ENCODE data around the gene COL12A1.

The COL12A1 gene

DNA sequence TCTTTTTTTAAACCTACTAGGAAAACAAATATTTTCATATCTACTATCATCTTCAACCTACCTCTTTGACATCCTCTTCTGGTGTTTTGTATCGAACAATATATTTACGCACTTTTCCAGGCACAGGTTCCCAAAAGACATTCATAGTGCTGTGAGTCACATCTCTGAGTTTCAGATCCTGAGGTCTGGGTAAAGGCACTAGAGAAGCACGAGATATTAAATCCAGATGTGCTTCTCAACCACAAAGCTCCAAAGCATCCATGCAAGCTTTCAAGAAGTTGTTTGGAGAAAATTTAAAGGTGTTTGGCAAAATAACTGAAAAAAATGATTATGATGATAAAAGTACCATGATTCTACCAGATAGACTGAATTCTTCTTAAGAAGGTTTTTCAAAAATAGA is 62.7 kb downstream of the COL12A1 start:
- no peak for DNase-seq (ENCODE audit: low spot score)

DNA sequence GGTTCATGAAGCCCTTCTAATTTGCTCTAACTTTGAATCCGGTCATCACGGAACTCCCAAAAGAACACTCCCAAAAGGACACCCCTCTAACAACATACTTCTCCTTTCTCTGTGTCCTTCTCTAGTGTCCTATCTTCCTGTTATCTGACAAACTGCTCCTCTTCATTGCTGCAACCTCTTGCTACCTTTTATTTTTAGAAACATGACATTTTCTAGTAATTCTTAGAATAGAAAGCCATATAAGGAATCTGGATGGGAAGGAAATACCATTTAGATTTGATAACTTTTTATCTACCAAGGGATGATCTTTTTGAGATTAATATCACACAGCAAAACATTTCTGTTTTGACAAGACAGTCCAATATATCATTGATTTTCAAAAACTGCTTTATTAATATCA is 63.1 kb downstream of the COL12A1 start:
- DNase-seq (ENCODE audit: low spot score): no peak

DNA sequence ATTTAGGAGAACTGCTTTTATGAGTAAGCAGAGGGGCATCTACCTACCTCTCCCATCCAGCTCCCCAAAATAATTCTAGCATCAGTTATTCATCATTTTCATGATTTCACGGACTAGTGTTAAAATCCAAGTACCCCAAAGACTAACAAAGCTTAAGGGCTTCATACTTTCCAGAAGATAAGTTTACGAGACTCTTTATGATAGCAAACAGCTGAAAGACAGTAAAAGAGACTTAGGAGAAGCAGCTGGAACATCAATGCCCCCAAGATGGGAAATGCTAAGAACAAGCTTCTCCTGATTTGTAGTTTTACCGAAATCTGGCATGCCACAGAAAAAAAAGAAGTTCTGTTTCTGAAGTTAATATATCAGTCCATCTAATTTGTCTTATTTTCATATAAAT is 70.0 kb downstream of the COL12A1 start:
- DNase-seq (ENCODE audit: low spot score): no peak

DNA sequence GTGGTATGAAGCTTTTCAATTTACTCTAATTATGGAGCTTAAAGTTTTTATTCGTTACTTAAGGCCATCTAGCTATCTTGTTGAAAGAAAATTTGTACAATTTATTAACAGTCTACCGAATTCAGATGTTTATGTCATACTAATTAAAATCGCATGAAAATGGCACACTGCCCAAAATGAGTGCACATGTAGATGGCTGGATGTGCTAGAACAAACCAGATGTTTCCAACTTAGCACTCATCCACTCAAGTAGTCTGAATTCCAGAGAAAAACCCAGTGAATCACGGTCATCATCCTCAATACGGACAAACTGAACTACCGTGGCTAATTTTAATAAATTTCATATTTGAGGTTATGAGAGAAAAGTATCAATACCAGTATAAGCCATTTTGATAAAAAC is 70.4 kb downstream of the COL12A1 start:
- DNase-seq (ENCODE audit: low spot score): no peak

DNA sequence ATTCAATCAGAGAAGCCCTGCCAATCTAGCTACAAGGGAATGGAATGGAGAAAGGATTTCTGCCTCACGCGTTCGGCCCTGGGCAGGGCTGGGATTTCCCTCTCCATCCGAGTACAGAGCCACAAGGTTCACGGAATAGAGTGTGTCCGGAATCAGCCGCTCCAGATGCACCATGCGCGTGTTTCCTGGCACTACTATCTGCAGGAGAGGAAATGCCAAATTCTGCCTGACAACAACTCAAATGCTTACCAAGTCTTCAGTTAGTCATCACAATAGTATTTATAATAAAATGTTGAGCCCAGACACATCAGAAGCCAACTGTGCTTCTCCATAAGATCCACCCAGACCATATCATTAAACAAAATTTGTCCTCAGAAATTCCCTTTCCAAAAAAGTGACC is 75.1 kb downstream of the COL12A1 start:
- DNase-seq (ENCODE audit: low spot score): no peak

DNA sequence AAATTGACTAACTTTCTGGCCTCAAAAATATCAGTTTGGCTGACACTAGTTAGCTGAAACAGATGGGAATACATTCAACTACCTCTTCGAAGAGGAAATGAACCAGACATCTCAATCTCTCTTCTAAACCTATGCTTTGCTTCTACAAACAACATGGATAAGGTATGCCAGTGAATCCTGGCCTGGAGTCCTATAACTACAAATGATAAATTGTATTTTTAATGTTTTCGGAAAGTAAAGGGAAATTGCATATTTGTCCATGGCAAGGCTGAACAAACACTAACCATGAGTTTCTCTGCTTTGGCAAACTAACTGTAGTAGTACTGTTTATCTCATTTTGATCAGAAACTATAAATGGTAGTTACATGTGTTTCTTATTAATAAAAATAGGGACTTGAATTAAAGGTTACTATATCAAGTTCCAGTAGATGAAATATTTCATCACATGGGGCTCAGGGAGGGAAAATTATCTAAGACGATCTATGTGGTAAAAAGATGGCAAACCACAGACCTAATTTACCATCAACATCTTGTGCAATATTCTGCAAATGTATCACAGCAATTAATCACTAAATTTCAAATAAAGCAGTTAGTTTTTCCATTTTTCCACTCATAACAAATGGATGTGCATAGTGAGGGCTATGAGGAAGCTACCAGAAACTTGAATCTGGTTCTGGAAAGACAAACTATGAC is 76.8 kb downstream of the COL12A1 start:
- no peak for DNase-seq (ENCODE audit: low spot score)

DNA sequence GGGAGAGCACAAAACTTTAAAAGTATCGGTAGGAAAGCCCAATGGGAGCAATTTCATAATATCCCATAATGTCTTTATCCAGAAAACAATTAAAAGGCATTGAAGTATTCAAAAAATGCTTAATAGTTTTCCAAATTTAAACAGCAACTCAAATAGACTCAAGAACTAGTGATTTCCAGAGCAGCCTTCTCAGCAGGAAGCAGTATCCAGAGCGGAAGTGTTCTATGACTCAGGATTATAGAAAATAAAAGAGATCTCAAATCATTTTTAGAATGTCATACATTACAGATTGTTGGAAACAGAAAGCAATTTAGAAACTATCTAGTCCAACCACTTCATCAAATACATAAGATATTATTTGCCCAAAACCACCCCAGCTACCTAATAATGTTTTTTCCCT is 79.3 kb downstream of the COL12A1 start:
- no peak for DNase-seq (ENCODE audit: low spot score)

DNA sequence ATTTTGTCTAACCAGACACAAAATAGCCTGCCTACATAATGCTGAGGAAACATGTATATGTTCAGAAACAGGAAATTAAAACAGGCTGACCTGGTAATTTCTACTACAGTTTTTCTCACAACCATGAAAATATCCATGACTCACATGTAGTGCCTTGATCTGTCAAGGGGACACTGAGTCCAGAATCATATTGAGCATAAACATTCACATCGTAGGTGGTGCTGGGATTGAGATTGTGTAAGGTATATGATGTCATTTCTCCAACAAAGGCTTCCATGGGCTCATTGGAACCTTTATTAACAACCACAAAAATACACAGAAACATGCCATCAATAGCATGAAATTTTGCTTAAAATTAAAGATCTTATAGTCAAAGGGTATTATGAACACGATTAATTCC is 80.9 kb downstream of the COL12A1 start:
- no peak for DNase-seq (ENCODE audit: low spot score)

DNA sequence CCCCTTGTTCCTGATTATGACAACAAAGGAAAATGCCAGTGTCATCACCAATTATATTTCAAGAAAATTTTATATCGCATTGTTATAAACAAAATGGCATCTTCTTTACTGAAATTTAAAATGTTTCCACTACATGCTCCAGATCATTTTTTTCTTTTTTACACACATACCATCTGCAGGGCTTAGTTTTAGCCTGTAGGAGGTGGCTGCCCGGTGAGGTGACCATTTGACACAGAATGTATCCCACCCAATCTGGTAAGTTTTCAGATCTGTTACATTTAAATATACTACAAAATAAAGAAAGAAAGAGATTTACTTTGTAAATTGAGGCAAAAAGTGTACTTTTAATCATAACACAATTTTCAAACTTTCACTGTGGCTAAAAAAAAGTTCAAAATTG is 81.8 kb downstream of the COL12A1 start:
- DNase-seq (ENCODE audit: low spot score): no peak

DNA sequence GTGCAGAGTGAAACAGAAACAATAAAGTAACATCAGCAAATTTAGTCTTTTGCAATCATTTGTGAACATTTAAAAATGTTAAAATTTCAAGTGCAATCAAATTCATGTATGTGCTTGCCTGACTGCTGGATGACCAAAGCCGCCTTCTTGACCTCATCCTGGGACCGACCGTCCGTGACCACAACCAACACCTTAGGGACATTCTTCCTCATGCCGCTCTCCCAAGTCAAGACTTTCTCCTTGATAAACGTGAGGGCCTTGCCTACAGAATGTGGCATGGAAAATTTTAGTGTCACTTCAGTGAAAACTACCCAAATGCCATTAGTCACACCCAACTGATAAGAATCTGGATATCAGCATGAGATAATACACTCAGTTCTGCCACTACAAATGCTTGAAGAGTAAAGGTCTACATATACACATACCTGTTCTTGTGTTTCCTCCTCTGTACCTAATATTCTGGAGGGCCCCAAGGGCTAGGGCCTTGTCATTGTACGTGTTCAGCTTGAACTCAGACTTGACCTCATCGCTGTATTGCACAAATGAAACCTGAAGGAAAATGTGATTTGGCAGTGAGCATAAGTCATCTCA is 86.8 kb downstream of the COL12A1 start:
- DNase-seq (ENCODE audit: low spot score): no peak

DNA sequence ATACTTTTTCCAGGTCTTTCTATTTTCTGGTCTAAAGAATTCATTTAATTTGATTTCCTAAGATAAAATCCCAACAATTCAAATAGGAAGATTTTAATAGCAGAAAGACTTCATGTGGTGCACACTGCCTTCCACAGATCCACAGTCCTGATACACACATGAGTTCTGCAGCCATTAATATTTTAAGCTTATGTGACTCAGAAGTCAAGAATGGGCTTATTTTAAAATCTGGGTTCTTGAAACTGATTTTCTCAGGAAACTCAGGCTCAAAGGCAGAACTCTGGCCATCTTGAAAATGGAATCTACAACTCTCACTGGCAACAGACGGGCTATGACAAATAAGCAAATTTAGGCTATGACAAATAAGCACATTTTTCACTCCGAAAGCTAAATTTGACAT is 88.2 kb downstream of the COL12A1 start:
- no peak for DNase-seq (ENCODE audit: low spot score)

DNA sequence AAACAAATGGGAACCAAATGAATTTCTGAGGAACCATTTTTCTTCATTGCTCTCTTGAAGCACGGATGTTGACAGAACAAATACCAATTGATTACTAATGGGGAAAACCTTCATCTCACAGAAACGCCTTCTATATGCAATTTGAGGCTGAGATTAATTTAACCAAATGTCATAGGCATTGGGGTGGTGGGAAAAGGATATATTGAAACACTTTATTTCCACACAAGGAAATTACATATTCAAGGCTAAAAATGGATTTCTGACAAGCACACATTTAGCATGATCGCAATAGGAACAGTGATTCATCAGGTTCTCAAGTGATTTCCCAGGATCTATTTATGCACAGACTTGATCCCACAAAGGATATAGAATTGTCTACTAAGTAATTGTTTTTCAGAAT is 88.9 kb downstream of the COL12A1 start:
- no peak for DNase-seq (ENCODE audit: low spot score)

DNA sequence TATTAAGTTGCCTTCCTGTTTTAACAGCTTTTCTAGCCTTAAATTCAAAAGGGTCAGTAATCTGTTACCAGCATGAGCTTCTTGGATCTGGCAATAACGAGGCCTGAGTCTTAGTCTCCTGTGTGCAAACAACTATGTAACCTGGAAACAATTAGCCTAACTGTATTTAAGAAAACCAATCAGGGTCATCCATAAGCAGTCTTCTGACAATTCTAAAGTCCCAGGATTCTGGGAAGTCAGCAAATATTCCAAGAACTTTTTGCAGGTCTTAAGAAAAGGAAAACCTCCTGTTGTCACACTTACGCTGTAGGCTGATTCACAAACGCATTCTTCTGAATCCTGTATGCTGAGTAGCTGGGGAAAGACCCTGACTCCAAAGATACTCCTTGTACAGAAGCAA is 90.4 kb downstream of the COL12A1 start:
- no peak for DNase-seq (ENCODE audit: low spot score)

DNA sequence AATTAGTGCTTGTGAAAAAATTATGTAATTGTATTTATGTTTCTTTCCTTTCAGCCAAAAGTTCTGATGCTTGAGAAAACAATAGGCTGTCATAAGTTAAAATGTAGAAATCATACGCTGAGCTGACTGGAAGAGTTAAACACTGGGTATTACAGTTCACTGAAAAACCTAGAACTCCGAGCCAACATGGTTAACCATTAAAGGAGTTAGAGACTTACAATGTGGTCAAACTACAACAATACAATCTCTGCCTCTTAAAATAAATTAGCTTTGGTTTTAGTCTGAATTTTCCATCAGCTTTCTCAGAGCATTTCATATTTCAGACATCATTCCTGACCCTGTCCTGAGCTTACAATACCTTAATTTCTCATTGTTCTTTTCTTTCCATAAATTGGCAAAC is 91.0 kb downstream of the COL12A1 start:
- no peak for DNase-seq (ENCODE audit: low spot score)

DNA sequence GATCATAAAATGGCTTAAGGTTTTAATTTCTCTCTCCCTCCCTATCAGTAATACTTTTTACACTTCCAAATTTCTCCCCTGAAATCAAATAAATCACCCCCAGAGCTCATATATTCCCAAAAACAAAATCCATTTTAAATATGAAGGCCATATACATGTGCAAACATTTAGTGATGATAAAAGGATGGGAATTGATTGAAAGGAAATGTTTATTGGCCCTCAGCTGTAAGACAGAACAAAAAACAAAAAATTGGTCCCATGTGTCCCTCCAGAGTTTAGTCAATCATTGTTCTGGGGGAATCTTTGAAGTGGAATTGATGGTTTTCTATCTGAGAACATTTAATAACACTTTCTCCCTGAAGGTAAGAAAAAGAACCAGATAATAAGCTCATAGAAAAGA is 91.7 kb downstream of the COL12A1 start:
- no peak for DNase-seq (ENCODE audit: low spot score)

DNA sequence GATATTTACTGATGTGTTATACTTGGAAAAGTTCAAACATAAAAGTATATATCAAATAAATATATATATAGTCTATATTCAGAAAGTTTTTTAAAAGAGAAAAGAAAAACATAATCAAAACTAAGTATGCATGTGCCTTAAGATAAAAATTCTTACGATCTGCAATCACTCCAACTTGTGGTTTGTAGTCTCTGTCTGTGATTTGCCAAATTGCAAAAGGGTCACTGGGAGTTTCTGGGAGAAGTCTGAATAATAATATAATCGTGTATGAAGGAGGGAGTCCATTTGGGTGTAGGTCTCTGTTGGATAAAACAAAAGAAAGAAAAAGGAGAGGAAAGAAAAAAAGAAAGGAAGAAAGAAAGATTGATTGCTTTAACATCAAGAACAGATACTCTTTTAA is 92.4 kb downstream of the COL12A1 start:
- no peak for DNase-seq (ENCODE audit: low spot score)

DNA sequence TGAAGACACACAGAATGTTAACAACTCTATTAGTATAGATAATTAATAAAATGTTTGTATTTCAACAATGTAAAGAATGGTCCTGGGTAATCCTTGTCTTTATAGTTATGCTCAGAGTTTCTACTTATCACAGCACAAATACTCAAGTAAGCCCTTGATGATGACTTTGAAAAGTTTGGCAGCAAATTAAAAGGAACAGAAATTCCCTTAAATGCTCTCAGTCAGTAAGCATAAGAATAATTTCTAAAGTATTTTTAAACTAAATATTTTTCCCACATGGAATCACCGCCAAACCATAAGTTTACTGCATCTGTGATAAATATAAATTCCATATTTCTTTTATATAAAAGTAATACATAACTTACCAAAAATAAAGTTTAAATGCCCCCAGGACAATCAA is 96.1 kb downstream of the COL12A1 start:
- no peak for DNase-seq (ENCODE audit: low spot score)

DNA sequence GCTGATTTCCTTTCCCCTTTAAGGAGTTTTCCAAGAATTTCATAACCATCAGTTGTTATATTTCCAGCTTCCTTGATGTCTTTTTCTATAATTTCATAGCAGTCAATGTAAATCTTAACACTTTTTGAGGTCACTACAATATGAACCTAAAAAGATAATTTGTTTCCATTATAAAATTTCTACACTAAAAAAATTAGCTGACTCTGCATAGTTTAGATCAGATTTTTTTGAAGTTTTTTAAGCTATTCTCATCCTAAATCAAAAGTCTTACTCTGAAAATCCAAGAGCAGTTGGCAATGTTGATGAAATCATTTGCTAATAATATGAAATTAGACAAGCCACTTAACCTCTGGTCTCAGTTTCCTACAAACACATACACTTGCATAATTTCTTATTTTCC is 96.8 kb downstream of the COL12A1 start:
- DNase-seq (ENCODE audit: low spot score): no peak

DNA sequence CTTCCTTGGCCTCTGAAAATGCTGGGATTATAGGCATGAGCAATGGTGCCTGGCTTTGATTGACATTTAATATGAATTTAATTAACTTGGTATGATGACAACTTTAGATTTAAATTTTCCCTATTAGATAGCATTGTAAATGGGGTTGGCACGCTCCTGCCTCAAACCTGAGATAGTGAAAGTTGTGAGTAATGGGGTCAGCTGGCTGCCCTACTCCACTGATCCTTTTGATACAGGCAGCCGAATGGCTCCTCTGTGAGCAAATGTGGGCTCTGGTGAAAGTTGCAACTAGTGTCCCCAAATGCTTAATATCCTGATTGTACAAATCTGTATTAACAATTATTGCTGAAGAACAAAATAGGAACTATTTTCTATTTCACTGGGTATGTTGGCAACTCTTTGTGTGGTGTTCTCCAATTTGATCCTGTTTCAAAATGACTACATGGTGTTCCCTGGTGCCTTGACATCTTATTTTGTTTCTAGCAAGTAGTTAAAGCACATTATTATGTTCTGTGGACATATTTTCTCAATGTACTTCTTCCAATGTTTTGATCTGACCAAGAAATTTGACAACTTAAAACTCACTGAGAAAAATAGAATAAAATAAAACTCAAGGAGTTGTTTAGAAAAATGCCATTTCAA is 97.4 kb downstream of the COL12A1 start:
- no peak for DNase-seq (ENCODE audit: low spot score)

DNA sequence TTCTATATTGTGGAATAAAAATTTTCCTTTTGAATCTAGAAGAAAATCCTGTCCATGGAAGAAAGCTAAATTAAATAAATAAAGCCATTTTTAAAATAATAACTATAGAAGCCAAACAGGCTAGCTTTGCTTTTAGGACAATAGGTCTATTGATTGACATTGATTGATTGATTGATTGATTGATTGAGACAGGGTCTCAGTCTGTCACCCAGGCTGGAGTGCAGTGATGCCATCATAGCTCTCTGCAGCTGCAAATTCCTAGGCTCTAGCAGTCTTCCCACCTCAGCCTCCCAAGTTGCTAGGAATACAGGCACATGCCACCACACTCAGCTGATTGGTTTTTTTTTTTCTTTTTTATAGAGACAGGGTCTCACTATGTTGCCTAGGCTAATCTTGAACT is 97.9 kb downstream of the COL12A1 start:
- no peak for DNase-seq (ENCODE audit: low spot score)

DNA sequence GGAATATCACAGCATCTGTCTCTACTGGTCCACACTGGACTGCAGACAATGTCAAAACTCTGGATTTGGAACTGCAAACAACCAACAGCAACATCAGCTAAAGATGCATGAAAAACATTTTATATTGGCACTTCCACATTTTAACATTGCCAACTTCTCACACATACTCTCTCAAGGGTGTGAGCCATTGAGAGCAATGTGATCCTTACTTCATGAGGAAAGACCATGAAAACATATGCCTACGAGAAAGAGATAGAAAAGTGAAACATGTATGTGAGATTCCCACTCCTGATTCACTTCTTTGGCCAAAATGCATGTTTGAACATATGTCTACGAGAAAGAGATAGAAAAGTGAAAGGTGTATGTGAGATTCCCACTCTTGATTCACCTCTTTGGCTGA is 99.4 kb downstream of the COL12A1 start:
- no peak for DNase-seq (ENCODE audit: low spot score)

DNA sequence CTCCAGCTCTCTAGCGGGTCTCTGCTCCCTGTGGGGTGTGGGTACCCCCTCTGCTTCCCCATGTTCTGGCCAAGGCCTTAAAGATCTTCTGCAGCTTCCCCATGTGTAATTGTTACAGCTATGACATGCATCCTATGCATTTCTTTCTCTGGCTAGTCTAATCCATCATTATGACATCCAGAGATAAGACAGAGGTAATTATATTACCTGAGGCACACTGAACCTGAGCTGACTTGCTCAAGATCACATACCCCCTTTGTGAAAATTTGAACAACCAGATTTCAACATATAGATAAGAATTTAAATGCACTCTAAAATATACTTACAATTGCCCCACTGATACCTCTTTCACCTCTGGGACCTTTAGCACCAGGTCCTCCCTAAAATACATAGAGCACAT is 102.4 kb downstream of the COL12A1 start:
- no peak for DNase-seq (ENCODE audit: low spot score)

DNA sequence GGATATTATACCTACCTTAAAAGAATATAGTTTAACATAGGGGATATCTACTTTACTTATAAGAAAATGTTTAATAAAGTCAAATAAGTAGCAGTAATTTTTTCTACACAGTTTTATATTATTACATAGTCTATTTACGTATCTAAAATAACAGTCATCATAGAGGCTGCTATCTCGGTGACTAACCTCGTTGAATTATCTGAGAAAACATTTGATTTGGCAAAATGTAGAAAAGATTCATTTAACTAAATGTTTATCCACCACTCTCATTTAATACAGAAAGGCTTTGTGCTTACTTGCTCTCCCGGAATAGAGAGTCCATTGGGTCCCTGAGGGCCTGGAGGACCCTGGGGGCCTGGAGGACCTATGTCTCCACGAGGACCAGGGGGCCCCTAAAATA is 103.6 kb downstream of the COL12A1 start:
- DNase-seq (ENCODE audit: low spot score): no peak

DNA sequence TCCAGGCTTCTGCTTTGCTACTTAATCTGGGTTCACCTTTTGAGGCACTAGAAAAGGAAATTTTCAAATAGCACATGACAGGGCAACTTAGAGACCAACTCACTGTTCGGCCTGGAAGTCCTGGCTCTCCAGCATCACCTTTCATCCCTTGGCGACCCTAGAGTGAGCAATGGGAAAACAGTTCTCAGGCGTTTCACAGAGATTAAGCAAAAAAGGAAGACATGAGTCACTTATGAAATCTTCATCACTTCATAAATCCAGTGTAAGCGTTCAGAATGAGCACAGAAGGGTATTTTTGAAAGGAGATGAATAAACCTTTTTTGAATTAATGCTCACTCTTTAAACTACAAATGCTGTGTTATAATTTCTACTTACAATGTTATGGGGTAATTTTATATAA is 104.0 kb downstream of the COL12A1 start:
- no peak for DNase-seq (ENCODE audit: low spot score)
